ENCODE data around the gene CNTNAP4.

The CNTNAP4 gene

DNA sequence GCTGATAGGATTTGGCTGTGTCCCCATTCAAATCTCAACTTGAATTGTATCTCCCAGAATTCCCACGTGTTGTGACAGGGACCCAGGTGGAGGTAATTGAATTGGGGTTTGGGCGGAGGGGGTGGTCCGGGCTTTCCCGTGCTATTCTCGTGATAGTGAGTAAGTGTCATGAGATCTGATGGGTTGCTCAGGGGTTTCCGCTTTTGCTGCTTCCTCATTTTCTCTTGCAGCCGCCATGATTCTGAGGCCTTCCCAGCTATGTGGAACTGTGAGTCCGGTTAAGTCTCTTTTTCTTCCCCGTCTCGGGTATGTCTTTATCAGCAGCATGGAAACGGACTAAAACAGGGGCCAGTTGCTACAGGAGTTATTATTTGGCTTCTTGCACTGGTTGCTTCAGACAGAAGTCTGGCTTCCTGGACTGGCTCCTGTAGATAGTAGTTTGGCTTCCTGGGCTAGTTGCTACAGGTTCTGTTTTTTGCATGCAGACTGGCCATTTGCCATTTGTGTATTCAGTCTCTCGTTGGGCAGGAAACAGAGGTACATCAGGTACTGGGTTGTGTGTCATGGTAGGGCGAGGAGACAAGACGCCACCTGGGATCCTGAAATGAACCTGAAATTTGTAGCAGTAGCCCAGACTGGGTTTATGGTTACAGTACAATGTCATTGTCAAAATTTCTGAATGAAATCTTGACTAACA lies 32.6 kb downstream of the CNTNAP4 start:
- no peak for DNase-seq

DNA sequence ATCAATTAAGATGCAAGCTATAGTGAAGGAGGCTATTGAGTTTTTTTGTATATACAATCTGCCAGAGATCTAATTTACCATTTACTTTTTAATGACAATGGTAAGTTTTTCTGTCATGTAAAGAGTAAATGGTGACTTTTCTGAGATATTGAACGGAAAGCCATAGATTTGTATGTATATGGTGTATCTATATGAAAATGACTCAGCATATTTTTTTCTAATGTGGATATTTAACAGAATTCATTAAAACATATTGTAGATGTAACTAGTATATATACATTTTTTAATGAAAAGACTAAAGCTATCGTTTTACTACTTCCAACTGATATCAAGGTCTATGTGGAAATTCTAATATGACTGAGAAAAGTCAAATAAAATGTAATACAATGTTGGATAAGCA lies 34.1 kb downstream of the CNTNAP4 start:
- DNase-seq, result no peak

DNA sequence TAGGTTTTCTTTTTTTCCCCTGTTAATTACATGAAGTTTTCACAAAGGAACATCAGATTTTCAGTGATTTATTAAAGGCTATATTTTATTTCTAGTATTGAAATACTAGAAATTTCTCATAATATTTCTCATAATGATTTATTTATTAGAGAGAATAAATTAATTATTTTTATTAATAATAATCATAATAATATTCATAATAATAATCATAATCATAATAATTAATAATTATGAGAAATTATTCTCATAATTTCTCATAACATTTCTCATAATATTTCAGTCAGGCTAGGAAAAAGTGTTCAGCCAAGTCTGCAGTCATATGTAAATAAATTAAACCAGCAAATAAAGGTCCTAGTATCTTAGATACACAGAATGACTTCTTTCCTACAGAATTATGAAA lies 41.4 kb downstream of the CNTNAP4 start:
- no peak for DNase-seq

DNA sequence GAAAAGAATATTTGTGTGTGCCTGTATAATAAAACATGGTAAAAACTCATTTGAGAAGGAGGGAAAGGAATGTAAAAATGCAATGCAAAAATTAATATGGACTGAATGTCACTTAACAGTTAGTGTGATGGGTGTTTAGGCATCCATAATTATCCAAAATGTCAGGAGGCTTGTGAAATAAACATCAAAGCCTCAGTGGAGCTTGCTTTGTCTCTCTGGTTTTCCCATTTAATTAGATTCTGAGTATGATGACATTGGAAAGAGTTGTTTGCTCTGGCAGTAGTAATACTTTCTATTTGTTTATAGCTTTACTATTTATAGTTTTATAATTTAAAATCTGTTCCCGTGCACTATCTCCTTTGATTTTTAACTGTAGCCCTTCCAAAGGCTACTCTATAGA lies 51.9 kb downstream of the CNTNAP4 start:
- no peak for DNase-seq

DNA sequence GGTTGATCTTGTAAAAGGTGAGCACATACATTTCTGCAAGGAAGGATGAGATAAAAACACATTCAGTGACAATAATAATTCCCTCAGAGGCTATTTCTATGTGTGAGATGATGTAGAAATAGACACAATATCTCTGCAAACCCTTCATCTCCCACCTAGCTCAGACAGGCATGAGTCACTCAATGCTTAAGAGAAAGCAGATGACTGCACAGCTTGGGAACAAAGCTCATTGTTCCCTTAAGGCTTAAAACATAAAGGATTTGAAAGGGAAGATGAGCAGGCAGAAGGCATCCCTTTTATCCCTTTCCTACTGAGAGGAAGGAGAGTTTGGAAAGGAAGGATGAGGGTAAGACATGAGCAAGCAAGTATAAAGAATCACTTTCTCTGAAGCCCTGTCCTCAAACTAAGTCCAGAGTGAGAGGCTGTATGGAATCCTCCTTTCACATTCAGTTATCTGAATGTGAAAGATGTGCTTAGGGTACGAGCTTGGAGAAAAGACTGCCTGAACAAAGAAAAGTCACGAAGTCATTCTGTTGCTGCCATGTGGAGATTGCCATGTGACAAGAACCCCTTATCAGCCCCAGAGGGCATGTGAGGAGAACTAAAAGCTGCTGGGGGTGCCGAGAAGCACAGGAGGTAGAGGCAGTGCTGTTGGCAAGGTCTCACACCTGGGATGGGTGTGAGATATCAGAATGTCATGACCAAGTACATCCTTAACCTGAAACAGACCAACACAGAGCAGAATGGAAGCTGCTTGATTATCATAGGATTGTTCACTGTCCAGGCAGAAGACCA lies 58.2 kb downstream of the CNTNAP4 start:
- DNase-seq, result no peak

DNA sequence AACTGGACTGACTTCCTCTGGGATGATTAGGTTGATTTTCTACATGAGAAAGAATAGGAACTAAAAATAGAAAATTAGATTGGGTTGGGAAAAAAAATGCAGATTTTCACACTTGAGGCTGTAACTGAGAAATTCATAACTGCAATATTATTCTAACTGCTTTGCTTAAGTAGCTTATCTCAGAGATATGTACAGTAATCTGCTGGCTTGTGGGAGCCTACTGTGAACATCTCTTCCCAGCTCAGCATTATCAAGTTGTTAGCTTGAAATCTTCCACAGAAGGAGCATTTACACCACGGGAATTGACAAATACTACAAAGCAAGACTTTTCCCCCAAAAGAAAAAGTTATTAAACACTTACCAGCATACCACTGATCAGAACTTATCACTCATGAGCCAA lies 58.9 kb downstream of the CNTNAP4 start:
- DNase-seq, result no peak

DNA sequence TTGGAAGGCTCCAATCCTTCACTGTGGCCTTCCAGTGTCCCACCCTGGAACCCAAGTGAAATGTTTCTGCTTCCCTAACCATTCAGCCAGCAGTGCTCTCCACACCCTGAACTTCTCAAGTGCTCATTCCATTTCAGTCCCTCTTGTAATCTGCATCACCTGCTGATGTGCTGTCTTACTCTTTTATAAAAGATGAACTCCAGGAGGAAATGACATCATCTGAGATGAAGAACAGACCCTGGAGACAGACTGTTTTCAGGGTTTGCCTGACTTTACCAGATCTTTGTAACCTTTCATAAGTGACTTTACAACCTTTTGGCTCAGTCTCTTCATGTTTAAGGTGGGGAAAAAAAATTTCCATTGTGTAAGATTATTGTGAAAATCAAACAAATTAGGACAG lies 61.3 kb downstream of the CNTNAP4 start:
- no peak for DNase-seq

DNA sequence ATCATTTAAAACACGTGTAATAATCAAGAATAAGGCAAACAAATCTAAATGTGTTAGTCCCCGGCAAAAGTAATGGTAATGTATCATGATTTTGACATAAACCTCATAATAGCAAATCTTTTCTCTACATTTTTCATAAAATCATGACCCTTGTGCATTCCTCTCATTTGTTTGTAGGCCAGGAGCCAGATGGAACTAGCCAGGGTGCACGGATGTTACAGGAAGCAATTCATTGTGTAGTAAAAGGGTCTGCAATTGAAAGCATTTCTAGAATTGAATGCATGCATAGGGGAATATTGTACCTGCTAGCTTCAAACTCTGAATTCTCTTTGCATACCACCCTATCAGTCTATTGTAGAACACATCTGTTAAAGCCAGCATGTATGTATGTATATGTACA lies 66.6 kb downstream of the CNTNAP4 start:
- DNase-seq, result no peak

DNA sequence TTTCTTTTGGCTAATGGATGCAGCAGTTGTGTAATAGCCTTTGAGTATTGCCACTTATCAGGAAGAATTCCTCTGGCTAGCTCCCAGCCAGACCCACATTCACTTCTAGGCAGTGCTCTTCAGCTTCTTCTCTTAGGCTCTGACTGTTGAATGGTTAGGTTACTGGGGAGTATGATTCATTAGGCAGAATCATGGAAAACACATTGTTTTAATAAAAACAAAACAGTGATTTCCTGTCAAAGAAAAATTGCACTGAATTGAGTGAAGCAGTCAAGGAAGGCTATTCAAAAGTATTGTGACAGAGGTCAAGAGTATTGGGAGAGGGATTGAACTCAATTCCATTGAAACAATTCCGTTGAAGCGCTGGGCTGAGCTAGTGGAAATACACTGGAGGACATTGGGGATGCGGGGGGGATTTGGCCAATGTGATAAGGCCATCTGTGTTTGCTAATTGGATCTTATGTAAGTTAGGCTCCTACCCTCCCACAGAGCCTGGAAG lies 68.0 kb downstream of the CNTNAP4 start:
- DNase-seq, result no peak

DNA sequence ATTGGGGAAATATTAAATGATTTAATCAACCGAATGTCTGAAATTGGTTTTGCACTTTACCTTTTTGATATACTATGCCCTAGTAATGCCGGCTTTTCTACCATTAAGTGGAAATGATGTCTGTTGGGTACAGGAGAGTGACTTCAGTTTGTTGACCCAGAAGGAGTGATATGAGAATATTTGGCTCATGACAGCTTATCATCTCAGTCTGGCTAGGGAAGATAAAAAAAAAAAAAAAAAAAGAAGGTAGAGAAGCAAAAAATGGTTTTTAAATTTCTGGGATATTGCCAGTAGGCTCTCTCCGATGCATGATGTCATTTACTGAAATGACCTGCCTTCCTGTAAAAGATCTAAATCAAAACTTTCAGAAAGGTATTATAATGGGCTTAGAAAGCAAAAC lies 69.0 kb downstream of the CNTNAP4 start:
- DNase-seq, result no peak

DNA sequence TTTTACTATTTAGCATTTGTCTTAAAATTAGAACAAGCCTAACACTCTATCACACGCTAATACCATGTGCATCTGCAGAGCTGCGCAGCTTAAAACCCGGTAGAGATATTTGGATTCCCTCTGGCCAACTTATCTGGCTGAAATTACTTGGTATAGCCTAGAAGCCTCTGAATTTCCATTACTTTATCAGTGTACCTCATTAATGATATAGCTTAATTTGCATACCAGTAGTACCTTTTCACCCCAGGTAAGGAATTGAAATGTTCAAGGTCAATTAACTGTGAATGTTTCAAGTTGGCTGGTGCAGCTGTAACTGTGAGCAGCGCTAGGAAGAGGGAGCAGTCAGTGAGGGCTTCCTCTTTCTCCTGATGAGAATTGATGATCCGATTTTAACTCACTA lies 74.2 kb downstream of the CNTNAP4 start:
- no peak for DNase-seq

DNA sequence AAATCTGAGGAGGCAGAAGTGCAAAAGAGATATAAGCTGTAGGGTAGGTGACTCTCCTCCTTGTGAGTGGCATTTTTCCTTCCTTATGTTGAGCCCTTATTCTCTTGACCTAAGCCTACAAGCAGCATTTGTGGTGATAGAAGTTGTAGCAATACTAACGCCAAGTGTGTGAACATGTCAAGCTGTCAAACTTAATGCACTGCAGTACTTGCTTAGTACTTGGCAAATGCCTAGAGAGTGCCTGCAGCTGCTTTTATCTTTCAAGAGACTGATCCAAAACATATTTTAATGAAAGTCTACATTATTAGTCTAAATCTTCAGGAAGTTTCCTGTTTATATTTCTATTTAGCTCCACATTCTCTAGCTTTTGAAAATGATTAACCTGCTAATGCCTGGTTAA lies 83.2 kb downstream of the CNTNAP4 start:
- no peak for DNase-seq

DNA sequence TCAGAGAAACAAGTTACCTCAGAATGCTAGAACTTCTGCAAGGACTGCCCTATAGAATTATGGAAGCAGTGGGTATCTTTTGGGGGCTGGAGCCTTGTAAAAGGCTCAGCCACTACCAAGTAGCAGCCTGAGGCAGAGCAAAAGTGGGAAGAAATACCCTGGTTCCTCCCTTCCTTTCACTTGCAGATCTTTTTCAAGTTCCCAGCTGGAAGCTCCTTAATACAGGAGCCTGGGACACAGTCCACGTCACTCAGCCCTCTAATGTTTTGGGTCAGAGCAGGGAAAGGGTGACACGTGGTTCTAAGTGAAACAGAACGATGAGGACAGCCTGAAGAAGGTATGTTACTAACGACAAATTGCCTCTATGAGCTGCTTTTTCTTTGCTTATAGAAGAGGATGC lies 93.1 kb downstream of the CNTNAP4 start:
- no peak for DNase-seq

DNA sequence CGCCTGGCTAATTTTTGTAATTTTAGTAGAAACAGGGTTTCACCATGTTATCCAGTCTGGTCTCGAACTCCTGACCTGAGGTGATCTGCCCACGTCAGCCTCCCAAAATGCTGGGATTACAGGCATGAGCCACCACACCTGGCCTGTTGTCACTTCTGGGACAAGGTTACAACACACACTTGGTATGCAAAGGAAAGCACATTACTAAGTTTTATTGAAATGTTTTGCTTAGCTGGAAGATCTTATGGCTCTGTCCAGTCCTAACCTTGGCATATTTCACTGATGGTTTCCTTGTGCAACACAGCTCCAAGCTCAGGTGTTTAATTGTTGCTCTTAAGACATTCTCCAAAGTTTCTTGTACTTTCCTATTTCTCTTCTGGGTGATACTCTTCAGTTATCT lies 94.2 kb downstream of the CNTNAP4 start:
- no peak for DNase-seq

DNA sequence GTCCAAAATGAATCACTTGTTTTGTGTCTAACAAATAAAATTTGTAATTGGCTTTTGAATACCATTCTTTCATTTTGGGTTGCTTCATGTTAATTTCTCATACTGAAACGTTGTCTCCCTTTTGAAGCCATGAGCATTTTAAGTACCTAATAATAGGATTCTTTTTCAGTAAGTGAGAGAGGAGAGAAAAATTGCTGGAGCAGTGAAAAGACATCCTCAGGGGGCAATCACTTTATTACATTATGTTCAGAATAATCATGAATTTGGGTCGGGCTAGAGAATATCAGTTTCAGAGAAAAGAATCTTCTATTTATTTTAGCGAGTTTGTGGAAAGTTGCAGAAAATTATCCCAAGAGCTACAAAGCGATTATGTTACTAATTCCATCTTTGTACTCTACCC lies 96.8 kb downstream of the CNTNAP4 start:
- DNase-seq, result no peak

DNA sequence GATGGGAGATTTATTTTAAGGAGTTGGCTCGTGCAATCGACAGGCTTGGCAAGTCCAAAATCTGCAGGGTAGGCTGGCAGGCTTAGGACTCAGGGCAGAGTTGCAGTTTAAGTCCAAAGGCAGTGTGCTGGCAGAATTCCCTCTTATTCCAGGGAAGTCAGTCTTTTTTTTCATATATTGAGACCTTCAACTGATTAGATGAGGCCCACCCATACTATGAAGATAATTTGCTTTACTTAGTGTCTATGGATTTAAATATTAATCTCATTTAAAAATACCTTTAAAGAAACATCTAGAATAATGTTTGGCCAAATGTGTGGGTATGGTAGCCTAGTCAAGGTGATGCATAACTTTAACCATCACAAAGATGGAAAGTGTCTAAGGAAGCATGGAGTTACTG lies 99.8 kb downstream of the CNTNAP4 start:
- no peak for DNase-seq

DNA sequence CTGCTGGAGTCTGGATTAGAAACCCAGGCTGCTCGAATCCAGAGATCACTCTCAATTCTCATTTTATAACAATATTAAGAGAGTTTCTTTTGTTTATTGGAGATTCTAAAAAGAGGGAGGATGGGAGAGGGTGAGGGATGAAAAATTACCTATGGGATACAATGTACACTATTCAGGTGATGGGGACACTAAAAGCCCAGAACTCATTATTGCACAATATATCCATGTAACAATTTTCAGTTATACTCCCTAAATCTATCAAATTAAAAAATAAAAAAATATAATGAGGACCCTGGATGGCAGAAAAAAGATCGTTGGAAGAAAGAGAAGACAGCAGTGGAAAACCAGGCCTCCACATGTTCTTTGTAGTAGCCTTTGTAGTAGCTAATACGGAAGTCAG lies 100.8 kb downstream of the CNTNAP4 start:
- no peak for DNase-seq

DNA sequence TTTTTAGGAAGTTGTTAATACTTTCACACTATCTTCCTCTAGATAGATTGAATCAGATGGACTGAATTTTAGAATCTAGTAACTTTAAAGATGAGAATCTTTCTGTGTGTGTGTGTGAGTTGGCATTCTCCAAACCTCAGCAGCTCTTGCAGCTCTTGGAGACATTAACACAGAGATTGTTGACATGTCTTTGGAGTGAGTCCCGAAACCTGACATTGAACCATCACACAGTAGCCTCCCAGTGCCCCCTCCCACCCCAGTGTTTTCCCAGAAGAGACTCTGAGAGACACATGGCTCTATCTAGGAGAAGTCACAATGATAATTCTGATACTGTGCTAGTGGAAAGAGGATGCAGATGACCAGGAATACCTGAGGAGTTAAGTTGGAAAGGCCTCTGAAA lies 103.9 kb downstream of the CNTNAP4 start:
- DNase-seq, result no peak

DNA sequence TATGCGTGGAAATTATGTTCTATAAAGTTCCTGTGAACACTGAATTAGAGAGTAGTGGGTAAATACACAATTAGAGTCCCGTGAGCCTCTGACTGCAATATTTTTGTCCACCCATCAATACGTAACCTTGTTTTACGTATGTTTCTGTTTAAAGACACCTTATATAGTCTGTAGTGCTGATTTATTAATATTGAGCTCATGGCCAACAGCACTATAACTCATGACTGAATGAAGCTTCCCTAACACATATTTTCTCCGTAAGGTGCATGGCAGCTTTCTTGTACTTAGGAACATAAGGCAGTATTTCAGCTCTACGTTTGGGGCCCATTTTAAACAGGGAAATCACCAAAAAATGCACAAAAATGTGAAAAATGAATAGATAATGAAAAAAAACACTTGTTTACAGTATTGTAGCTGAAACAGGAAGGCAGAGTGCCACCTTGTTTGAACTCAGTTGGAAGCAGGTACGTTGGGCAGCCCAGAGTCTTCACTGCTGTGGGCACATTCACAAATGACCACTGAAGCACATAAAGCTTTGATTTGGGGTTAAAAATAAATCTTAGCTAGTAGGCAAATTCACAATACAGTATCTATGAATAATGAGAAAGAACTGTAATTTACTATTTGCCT lies 108.5 kb downstream of the CNTNAP4 start:
- no peak for DNase-seq

DNA sequence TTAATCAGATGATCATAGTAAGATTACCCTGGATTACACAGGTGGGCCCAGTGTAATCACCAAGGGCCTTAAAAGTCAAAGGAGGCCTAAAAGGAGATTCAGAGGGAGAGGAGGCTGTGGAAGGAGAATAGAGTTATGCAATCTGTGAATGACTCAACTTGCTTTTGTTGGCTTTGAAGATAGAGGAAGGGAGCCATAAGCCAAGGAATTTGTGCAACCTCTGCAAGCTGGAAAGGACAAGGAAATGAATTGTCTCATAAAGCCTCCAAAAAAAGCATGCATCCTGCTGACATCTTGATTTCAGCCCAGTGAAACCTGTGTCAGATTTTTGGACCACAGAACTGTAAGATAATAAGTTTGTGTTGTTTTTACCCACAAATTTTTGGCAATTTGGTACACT lies 109.6 kb downstream of the CNTNAP4 start:
- peak; percentile 2 for DNase-seq

DNA sequence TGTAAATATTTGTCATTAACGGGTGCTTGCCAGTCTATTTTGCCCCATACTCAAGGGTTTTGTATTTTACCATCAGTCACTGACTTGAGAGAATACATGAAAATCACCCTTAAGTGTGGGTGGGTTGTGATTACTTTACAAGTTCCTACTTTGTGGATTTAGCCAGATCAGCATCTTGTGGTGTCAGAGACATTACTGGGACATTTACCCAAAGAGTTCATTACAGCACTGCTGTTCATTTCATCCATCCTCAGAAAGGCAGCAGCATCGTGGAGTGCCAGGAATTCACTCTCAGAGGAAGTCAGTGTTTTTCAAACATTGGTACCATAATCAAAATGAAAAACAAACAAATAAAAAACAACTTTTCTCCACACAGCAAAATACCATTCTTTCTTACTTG lies 110.8 kb downstream of the CNTNAP4 start:
- no peak for DNase-seq

DNA sequence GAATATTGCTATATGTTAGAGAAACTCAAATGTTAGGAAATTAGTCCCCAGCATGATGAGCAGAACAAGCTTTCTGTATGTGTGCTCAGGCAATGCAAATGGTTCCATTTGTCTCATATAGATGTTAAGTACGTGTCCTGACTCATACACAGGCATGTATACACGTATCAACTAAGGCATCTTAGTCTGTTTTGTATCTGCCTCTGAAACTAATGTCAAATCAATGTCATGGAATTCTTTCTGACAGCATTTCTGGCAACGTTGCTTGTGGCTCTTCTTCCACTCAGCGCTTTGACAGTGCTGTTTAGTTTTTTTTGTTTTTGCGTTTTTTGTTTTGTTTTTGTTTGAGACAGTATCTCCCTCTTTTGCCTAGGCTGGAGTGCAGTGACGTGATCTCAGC lies 111.9 kb downstream of the CNTNAP4 start:
- no peak for DNase-seq

DNA sequence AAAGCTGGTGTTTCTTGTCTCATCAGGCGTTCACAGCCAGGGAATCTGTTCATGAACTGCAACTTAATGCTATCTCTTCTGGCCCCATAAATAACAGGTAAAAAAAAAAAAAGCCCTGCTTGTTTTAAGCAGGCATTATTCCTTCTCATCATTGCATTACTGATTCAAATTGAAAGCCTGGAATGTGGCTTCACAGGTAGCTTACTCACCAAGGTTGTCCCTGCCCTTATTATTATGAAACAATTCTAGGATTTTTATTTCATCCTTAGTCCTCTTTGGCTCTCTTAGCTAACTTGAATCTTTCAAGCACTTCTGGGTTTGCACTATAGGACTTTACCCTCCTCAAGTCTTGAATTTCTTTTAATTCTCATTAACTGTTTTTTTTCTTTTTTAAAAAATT lies 113.3 kb downstream of the CNTNAP4 start:
- DNase-seq, result no peak

DNA sequence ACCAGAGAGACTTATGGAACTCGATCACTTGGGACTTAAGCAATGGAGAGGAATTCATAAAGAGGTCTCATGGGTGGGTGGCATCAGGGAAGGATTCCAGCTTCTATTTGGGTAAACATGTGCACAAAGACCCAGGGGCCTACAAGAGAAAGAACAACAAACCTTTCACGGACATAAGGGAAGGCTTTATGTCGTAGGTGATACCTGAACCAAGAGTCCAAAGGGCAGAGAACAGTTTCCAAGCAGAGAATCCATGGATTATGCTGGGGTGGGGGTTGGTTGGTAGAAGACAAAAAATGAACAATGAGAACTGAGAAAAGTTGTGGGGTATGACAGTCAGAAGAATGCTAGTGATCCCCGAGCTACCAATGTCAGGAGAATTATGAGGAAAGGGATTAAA lies 119.8 kb downstream of the CNTNAP4 start:
- DNase-seq, result no peak
